NT2/D1 (cell line): ENCODE data around the gene PCGF1.

ENCODE experiments used
- SUZ12 ChIP-seq: IDR thresholded peaks from 2 replicates; pipeline ENCODE4 v1.6.1; 2011; ENCODE audit not compliant: insufficient read length, insufficient read depth; ENCODE audit errors: extremely low read depth
- YY1 ChIP-seq: IDR thresholded peaks from 2 replicates; pipeline ENCODE4 v1.6.1; 2011; ENCODE audit not compliant: insufficient read length, insufficient read depth
- ZNF274 ChIP-seq: IDR thresholded peaks from 2 replicates; pipeline ENCODE4 v1.6.1; 2011; ENCODE audit warnings: mild to moderate bottlenecking, low read depth, low read length

- no peak for TF ChIP-seq SUZ12
- no peak for TF ChIP-seq ZNF274
- no peak for TF ChIP-seq YY1
Observed at GRCh38 chr2:74505448-74506246, 1.8 kb downstream of the PCGF1 start.
